GM10248 (cell line): Measurements from ENCODE around the gene RNU7-1.
A peak's percentile ranks its signal among the peaks of the same experiment; 100 is the strongest.

ENCODE experiments used
- CTCF ChIA-PET: fragments of 300-600 bp; sonication (Branson Sonifier 250); formaldehyde crosslinking; extraction: SDS; loops from one replicate; lab custom pipeline; 2021; ENCODE audit warnings: antibody characterized with exemption; lab: Yijun Ruan, JAX
- POLR2A ChIA-PET: fragments of 350-650 bp; sonication (Branson Sonifier 250); formaldehyde crosslinking; extraction: SDS; loops from one replicate; lab custom pipeline; 2020; ENCODE audit warnings: antibody characterized with exemption; lab: Yijun Ruan, JAX
- DNase-seq: peaks from one replicate; pipeline ENCODE4 v3.0.0; 2012; ENCODE audit errors: extremely low spot score
- TF ChIP-seq, protein P1 (sequence below): IDR thresholded peaks from 2 replicates; pipeline ENCODE4 v1.5.1; 2012; ENCODE audit warnings: mild to moderate bottlenecking, low read depth; ENCODE audit errors: extremely low read depth, missing control alignments, control extremely low read depth

RNU7-1 gene

DNA sequence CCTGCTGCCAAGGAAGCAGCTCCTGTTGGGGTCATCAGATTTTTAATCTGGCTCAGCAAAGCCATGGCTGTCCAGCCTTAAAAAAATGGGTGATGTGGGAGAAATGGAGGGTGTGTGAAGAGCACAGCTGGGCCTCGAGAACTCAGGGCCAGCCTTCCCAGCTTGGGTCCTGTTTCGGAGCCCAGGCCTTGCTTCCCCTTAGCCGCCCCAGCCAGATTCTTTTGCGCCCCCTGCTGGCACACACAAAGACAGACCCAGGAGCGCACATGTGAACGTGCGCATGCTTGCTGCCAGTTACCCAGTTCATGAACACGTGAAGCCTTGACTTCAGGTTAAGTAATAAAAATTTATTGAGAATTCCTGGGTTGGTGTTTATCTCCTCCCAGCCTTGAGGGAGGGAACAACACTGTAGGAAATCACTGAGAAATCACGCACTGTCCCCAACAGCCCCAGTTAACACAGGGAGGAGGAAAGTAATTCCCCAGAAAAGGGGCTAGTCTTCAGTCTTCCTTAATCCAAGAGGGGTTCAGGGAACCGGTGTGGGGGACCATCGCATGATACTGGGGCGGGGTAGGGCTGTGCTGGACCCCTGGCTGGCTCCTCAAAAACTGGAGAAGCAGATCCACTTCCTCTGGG is 21.5 kb downstream of the RNU7-1 start:
- TF ChIP-seq, protein P1, sequence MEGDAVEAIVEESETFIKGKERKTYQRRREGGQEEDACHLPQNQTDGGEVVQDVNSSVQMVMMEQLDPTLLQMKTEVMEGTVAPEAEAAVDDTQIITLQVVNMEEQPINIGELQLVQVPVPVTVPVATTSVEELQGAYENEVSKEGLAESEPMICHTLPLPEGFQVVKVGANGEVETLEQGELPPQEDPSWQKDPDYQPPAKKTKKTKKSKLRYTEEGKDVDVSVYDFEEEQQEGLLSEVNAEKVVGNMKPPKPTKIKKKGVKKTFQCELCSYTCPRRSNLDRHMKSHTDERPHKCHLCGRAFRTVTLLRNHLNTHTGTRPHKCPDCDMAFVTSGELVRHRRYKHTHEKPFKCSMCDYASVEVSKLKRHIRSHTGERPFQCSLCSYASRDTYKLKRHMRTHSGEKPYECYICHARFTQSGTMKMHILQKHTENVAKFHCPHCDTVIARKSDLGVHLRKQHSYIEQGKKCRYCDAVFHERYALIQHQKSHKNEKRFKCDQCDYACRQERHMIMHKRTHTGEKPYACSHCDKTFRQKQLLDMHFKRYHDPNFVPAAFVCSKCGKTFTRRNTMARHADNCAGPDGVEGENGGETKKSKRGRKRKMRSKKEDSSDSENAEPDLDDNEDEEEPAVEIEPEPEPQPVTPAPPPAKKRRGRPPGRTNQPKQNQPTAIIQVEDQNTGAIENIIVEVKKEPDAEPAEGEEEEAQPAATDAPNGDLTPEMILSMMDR: peak; percentile 98
- ChIA-PET CTCF (interaction anchor here (0.6 to 13.5 kb wide), 29 partner anchors 9 to 273 kb away, joined by 3 to 530 read pairs (median 4); partner anchors contain the start of genes C12orf57, PTPN6, RNU7-1 and SPSB2), POLR2A (interaction anchor here (0.7 to 11.3 kb wide), 4 partner anchors 14 to 98 kb away, joined by 3 to 147 read pairs (median 6); partner anchors contain the start of genes C12orf57, PTPN6, RNU7-1 and SPSB2)
- DNase-seq: peak; percentile 84

DNA sequence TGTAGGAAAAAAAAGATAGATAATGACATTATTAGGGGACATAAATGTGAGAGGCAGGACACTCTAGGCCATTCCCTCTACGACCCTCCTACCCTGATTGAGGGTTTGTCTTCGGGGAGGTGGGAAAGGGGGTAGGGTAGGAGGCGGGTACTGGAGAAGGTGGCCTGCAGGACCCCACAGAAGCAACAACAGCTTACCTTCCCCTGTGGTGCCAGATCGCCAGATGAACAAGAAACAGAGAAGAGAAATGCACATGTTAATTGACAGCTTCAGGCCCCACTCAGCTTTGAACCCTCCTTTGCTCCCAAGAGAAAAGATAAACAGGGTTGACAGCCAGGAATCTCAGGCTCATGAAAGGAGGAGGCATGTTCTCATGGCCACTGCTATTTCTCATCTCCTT is 22.1 kb downstream of the RNU7-1 start:
- CTCF ChIA-PET: interaction anchor here (1.2 to 13.5 kb wide), 7 partner anchors 10 to 97 kb away, joined by 3 to 530 read pairs (median 13); partner anchors contain the start of genes C12orf57, LPCAT3, PTPN6 and RNU7-1
- POLR2A ChIA-PET: interaction anchor here (1.4 to 11.3 kb wide), 2 partner anchors 21 to 98 kb away, joined by 3 to 147 read pairs; partner anchors contain the start of genes C12orf57, RNU7-1 and TPI1
- TF ChIP-seq, protein P1: no peak
- no peak for DNase-seq

DNA sequence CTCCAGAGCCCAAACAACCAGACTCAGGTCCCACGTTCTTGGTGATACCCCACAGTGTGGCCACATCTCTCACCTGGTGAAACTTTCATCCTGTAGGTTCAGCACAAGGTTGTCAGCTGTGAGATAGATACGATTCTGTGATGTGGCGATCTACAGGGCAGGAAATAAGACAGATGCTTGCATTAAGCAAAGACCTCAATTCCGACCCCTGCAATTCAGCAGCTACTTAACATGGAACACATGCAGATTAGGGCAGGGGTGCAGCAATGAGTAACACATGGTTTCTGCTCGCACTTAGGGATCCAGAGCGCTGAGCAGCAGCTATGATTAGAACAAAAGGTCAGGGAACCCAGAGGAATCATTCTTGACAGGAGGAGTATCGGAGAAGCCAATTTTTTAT is 22.7 kb downstream of the RNU7-1 start:
- TF ChIP-seq, protein P1: no peak
- DNase-seq: no peak
- CTCF ChIA-PET: interaction anchor here (0.7 to 13.5 kb wide), 8 partner anchors 8 to 98 kb away, joined by 3 to 530 read pairs (median 8); partner anchors contain the start of genes C12orf57, LPCAT3, PTPN6 and RNU7-1
- POLR2A ChIA-PET: interaction anchor here (0.7 to 11.3 kb wide), 2 partner anchors 10 to 21 kb away, joined by 3 to 147 read pairs; partner anchors contain the start of genes C12orf57 and RNU7-1

GRCh38 chr12:6967651-6968100 is 24.1 kb downstream of the RNU7-1 start:
- POLR2A ChIA-PET: no interaction called here
- DNase-seq: no peak
- CTCF ChIA-PET: interaction anchor here (0.7 to 2.8 kb wide), 12 partner anchors 9 to 145 kb away, joined by 3 to 28 read pairs (median 5); partner anchors contain the start of genes C12orf57, LPCAT3, PTPN6 and RNU7-1
- TF ChIP-seq, protein P1: no peak

DNA sequence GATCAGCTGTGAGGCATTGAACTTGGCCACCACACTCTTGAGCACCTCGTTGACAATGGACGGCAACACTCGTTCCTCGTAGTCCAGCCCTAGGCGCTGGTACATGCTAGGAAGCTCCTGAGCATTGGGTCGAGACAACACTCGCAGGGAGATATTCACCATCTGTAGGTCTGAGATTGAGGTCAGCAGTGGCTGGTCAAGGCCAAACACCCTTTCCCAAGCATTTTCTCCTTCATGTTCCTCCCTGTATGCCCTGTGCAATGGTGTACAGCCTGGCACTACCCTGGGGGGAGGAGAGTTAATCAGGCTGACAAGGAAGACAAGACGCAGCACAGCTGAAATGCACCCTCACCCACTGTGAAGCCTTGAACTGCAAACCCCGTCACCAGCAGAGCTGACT is 24.8 kb downstream of the RNU7-1 start:
- TF ChIP-seq, protein P1: no peak
- CTCF ChIA-PET: interaction anchor here (0.7 to 2.8 kb wide), 16 partner anchors 7 to 144 kb away, joined by 3 to 28 read pairs (median 5); partner anchors contain the start of genes C12orf57, LPCAT3, PTPN6 and RNU7-1
- DNase-seq: no peak
- POLR2A ChIA-PET: interaction anchor here (1.2 kb wide), 1 partner anchor 24 kb away, joined by 4 read pairs; the partner anchor contains the start of genes C12orf57 and RNU7-1

DNA sequence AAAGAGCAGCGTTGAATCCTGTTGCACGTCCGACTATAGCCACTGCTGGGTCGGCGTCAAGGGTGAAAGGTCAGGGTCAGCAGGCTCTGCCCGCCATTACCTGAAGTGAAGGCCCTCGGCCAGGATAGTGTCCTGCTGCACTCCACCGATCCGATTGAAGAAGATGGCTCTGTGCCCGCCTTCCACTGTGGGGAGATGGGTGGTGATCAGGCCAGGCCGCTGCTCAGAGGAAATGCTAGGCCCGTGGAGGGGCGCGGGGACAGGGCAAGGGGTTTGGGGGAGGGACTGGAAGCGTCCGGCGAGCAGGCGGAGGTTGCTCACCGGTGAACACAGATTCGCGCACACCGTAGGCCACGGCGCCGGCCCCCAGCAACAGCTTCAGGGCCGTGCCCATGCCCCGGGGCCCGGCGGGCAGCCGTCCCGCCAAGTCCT is 26.5 kb downstream of the RNU7-1 start:
- ChIA-PET POLR2A (no interaction called here), CTCF (interaction anchor here (2.2 to 2.8 kb wide), 4 partner anchors 9 to 138 kb away, joined by 8 to 28 read pairs (median 10); partner anchors contain the start of genes C12orf57, RNU7-1 and SPSB2)
- TF ChIP-seq, protein P1: no peak
- DNase-seq: no peak
